NCI-H1105 treated with DMSO at 0.1 percent for 48 hours (cell line): ENCODE measurements around the gene LRRFIP1.
"Not testable (repeated sequence)": the region's sequence is repeated elsewhere in the genome, so short reads cannot be mapped to it uniquely, and the experiment has no call there.

Experiments used
- DNase-seq: peaks from one replicate; lab custom pipeline; 2025; lab: John Stamatoyannopoulos, UW

LRRFIP1 gene

GRCh38 chr2:237661799-237662328 lies 34.5 kb downstream of the LRRFIP1 start:
- no peak for DNase-seq

GRCh38 chr2:237662671-237663093 lies 35.3 kb downstream of the LRRFIP1 start:
- peak; percentile 56 for DNase-seq

GRCh38 chr2:237663517-237664110 lies 36.2 kb downstream of the LRRFIP1 start:
- no peak for DNase-seq

GRCh38 chr2:237664151-237664550 lies 36.8 kb downstream of the LRRFIP1 start:
- no peak for DNase-seq

GRCh38 chr2:237665713-237666143 lies 38.3 kb downstream of the LRRFIP1 start:
- DNase-seq: peak; percentile 1

- DNase-seq: no peak
These were observed 39.2 kb downstream of the LRRFIP1 start for GRCh38 chr2:237666606-237667005.

GRCh38 chr2:237667050-237667576 lies 39.7 kb downstream of the LRRFIP1 start:
- not testable (repeated sequence) for DNase-seq

GRCh38 chr2:237667893-237668292 lies 40.5 kb downstream of the LRRFIP1 start:
- no peak for DNase-seq

GRCh38 chr2:237668440-237668839 lies 41.1 kb downstream of the LRRFIP1 start:
- no peak for DNase-seq

- peak; percentile 71 for DNase-seq
These were observed 41.9 kb downstream of the LRRFIP1 start for GRCh38 chr2:237669283-237669627.

- DNase-seq: peak; percentile 86
These were observed 42.4 kb downstream of the LRRFIP1 start for GRCh38 chr2:237669628-237670392.

GRCh38 chr2:237670641-237671040 lies 43.3 kb downstream of the LRRFIP1 start:
- DNase-seq: no peak

- DNase-seq: no peak
These were observed 44.2 kb downstream of the LRRFIP1 start for GRCh38 chr2:237671466-237672138.

GRCh38 chr2:237672731-237673129 lies 45.3 kb downstream of the LRRFIP1 start:
- DNase-seq: no peak

- peak; percentile 89 for DNase-seq
These were observed 46.0 kb downstream of the LRRFIP1 start for GRCh38 chr2:237673130-237674001.

GRCh38 chr2:237674731-237675276 lies 47.4 kb downstream of the LRRFIP1 start:
- no peak for DNase-seq

GRCh38 chr2:237675316-237675715 lies 47.9 kb downstream of the LRRFIP1 start:
- no peak for DNase-seq

- DNase-seq: no peak
These were observed 53.5 kb downstream of the LRRFIP1 start for GRCh38 chr2:237680702-237681478.

GRCh38 chr2:237682151-237682550 lies 54.8 kb downstream of the LRRFIP1 start:
- no peak for DNase-seq

- no peak for DNase-seq
These were observed 55.7 kb downstream of the LRRFIP1 start for GRCh38 chr2:237682856-237683670.
